Stimulated activated CD4-positive, alpha-beta T cell treated with anti-CD3 and anti-CD28 coated beads, Interleukin-2, amount 100 ng/mL, for 48 hours (primary cell): Measurements from ENCODE around the gene H1-8.

Experiments
- DNase-seq, 2 donors: peaks; one replicate each; pipeline ENCODE4 v3.0.0-alpha.2; 2020

H1-8 gene

GRCh38 chr3:129575233-129575996 is 32.4 kb downstream of the H1-8 start:
- DNase-seq: no peak

- DNase-seq: no peak
These were observed 33.0 kb downstream of the H1-8 start for GRCh38 chr3:129575997-129576384.

- DNase-seq: peak in 1 of 2 donors; percentile 22
These were observed 33.8 kb downstream of the H1-8 start for GRCh38 chr3:129576514-129577352.

DNA sequence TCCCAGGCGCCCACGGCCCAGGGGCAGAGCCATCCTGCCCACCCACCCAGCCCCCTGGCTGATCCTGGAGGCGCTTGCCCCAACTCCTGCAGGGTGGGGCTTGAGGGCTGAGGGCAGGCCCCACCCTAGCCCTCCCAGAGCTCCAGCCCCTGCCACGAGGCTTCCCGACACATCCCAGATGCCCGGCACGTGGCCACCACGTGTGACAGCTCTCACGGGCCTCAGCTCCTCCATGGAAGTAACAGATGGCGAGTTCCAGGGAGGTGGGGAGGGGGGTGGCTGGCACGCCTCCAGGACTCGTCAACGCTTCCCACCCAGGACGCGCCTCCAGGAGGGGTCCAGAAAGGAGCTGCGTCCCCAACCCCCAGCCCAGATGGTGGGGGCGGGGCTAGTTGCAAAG is 34.4 kb downstream of the H1-8 start:
- DNase-seq: no peak

GRCh38 chr3:129577925-129578786 is 35.2 kb downstream of the H1-8 start:
- DNase-seq: no peak

DNA sequence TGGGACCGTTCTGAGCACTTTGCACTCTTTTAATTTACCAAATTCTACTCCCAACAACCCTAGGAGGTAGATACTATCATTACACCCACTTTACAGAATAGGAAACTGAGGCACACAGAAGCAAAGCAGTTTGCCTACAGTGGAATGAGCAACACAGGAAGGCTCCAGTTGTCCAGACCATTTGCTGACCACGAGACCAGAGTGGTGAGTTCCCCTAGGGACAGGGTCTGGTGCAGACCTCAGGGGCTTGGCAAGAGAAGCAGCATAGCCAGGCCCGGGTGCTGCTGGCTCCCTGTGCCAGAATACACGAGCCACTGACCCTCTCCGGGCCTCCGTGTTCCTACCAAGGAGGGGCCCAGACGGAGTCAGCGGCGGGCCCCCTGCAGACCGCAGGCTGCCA is 37.0 kb downstream of the H1-8 start:
- no peak for DNase-seq

DNA sequence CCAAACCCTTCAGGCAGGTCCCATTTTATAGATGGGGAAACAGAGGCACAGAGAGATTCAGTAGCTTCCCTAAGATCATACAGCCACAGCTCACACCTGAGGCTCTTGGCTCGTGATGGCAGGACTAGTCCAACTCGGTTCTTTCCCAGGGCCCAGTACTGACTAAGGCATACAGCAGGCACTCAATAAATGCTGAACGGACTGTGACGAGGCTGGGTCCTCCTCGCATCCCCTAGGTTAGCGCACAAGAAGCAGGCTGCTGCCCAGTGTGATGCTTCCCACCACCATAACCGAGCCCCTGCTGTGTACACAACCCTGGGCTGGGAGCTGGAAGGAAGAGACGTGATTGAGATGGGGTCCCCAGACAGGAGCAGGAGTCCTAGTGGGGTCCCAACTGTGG is 38.6 kb downstream of the H1-8 start:
- no peak for DNase-seq

DNA sequence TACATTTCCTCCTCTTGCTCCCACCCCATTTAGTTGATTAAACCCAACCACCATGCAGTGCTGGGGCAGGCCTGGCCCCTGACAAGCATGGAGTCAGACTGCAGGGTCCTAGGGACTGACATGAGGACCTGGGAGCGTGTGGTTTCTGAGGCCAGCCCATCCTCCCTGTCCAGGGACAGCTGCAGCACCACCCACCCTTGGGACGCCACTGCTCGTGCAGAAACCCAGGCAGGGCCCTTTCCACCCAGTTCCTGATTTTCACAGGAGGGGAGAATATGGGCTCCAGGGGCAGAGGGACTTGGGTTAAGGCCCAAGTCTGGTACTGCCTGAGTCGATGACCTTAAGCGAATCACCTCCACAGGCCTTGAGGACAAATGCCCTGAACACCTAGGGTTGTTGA is 39.8 kb downstream of the H1-8 start:
- no peak for DNase-seq

DNA sequence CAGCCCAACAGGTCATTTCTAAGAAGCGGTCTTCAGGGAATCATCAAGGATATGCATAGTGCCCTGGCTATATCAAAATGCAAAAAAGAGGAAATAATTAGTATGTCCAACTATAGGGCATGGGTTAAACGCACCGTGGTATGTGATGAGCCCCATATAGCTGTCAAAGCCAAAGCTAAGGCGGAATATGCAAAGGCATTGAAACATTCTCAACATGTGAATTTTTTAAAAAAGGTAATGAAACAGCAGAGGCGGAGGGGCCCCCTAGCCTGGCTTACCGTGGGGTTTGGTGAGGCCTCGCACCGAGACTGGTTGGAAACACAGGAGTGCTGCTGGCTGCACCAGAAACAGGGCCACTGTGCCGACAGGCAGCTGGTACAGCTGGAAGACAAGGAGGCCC is 40.3 kb downstream of the H1-8 start:
- DNase-seq: no peak

DNA sequence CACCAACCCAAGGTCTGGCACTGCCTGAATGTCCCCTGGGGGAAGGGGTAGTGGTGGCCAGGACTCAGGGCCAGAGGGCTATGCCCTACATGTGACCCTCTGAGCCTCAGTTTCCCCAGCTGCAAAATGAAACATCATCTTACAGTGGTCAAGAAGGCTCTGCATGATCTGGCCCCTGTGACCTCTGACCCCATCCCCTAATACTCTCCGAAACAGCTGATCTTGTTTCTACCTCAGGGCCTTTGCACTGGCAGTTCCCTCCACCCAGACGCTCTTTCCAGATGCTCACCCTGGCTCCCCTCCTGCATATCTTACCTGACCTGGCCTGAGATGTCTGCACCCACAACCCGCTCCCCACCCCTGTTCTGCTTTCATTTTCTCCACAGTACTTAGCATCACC is 41.7 kb downstream of the H1-8 start:
- no peak for DNase-seq

DNA sequence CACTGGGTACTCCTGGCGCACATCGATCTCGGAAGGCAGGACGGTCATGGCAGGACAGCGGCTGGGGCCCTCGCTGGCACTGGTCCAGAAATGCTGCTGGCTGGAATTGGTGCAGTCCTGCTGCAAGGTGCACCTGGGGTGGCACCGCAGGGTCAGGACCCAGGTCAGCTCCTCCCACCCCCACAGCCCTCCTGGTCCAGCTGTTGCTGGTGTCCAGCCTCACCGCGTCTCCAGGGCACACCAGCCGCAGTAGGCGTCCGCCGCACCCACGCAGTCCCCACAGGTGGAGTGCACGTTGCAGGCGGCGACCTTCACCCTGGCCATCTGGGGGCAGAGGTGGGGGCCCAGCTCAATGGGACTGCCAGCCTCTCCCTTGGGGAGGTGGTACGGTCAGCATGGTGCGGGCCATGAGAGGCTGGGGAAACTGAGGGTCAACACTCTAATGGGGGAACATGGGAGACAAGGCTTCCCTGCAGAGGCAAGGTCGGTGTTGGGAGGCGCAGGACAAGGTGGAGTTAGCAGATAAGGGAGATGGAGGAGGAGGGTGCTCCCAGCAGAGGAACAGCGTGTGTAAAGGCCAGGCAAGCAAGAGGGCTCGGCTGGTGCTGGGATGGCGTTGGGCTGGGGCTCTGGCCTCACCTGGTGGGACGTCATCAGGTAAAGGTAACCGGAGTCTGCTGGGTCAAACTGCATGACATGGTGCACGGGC is 43.1 kb downstream of the H1-8 start:
- no peak for DNase-seq

- no peak for DNase-seq
These were observed 43.9 kb downstream of the H1-8 start for GRCh38 chr3:129586746-129587430.

- no peak for DNase-seq
These were observed 44.7 kb downstream of the H1-8 start for GRCh38 chr3:129587566-129588210.

DNA sequence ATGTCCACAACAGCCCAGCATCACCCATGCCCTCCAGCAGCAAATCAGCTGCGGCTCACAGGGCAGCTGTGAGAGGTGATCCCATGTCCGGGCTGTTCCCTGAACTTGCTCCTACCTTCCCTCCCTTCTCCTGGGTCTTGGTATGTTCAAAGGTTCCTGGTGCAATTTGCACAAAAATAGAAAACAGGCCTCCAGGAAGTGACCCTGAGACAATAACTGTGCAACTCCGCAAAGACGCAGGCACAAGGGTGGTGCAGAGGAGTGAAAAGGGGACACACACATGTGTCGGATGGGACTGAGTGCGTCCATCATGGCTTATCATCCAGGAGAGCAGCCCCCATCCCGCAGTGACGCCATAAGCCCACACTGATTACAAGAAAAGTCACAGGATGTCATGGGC is 47.2 kb downstream of the H1-8 start:
- no peak for DNase-seq

GRCh38 chr3:129591932-129592331 is 49.0 kb downstream of the H1-8 start:
- DNase-seq: no peak

GRCh38 chr3:129592381-129593131 is 49.6 kb downstream of the H1-8 start:
- DNase-seq: no peak

DNA sequence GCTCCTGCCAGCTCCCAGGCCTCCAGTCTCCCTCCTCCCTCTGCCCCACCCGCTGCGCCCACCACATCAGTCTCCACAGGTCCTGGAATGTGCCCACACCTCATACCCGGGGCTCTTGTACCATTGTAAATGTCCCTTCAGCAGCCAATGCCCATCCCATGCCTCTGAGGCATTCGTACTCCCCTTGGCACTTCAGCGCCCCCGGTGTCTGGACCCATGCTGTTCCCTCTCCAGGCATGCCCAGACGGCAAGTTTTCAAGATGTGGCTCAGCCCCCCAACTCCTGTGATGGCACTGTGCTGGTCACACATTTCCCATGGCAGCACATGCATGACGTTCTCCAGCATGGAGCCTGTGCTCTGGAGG is 50.2 kb downstream of the H1-8 start:
- DNase-seq: no peak

DNA sequence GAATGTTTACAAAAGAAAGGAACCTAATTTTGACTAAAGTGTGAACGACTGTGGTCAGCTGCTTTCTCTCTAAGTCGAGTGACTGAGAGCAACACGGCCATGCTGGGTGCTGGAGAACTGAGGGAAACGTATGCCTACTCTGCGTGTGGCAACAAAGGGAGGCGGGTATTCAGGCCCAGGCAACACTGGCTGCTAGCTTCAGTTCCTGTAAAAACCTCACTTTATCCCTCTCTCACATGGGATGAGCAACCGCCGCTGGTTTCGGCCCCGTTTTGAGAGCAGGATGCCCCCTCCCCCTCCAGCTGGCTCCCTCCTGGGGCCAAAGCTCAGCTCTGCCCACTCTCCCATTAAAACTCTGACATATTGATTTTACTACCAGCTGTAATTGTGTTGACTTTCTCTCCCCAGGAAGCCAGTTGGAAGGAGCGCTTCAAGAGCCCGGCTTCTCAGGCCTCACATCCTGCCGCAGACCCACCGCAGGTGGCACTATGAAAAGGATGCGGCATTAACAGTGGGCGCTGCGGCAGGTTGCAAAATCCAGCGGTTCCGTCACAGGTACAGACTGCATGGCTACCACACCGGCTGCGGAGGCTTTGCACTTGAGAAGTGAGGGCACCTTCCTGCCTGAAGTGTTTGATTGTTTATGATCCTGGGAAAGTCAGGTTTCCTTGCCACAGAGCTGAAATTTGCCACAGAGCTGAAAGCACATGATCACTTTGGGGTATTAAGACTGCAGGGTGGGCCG is 50.8 kb downstream of the H1-8 start:
- DNase-seq: peak; percentile 48 to 64

DNA sequence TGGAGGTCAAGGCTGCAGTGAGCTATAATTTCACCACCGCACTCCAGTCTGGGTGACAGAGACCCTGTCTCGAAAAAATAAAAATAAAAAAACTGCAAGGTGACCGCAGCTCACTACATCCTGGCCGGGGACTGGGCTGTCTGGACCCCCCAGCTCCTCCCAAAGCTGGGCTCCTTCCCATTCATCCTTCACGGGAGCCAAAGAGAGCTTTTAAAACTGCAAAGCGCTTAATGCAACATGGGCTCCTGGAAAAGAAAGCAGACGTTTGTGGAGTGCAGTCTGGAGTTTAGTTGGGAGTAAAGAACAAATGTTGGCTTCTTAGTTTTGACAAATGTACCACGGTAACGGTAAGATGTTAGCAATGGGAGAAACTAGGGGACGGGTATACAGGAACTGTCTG is 51.4 kb downstream of the H1-8 start:
- no peak for DNase-seq

DNA sequence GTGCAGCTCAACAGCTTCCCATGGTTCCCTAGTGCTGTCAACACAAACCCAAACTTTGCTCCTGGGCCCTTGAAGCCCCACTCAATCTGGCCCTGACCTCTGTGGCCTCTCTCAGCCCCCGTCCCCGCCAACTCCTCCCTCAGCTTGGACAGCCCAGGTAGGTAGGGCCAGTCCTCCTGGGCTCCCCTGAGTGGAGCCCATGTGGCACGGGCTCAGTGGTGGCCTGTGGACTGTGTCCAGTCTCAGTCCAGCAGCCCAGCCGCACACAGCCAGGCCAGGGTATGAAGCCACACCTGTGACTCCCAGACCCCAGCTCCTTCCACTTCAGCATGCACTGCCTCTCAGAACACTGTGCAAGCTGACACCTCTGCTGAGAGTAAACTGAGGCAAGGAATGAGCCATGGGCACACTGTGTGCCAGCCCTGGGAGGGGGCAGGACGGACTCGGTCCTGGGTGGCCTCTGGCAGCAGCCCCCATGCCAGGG is 52.0 kb downstream of the H1-8 start:
- no peak for DNase-seq
